Ascending aorta (tissue), 2 donors: ENCODE measurements around the gene COL2A1. TPM values are rescaled to one million over a fixed set of nuclear protein-coding genes. Genes with fewer than 3 reads are reported as not detected.

ENCODE experiments used
- DNase-seq, 2 donors: peaks; one replicate each; pipeline ENCODE4 v3.0.0-alpha.2; 2019; ENCODE audit warnings: low spot score in 2 of 2
- H3K27ac ChIP-seq, 2 donors: fragments of 200-600 bp; sonication (generic); one replicate each; pipeline ENCODE4 v1.5.1; 2016 to 2017; ENCODE audit warnings: mild to moderate bottlenecking in 1 of 2
- H3K27me3 ChIP-seq: fragments of 200-600 bp; sonication (generic); one replicate; pipeline ENCODE4 v1.5.1; 2017
- H3K36me3 ChIP-seq, 2 donors: fragments of 200-600 bp; sonication (generic); one replicate each; pipeline ENCODE4 v1.5.1; 2016
- H3K4me1 ChIP-seq, 2 donors: fragments of 200-600 bp; sonication (generic); one replicate each; pipeline ENCODE4 v1.5.1; 2016 to 2017; ENCODE audit warnings: mild to moderate bottlenecking in 1 of 2
- H3K4me3 ChIP-seq, 2 donors: fragments of 200-600 bp; sonication (generic); one replicate each; pipeline ENCODE4 v1.5.1; 2016 to 2017; ENCODE audit warnings: mild to moderate bottlenecking in 1 of 2
- H3K9me3 ChIP-seq, 2 donors: fragments of 200-600 bp; sonication (generic); one replicate each; pipeline ENCODE4 v1.5.1; 2016
- CTCF ChIP-seq, 3 experiments: fragments of 200-600 bp in 2 of 3; fragments of 450-650 bp in 1 of 3; sonication (generic) in 2 of 3; IDR thresholded peaks; one replicate each; pipeline ENCODE4 v1.5.1; 2016 to 2019; ENCODE audit warnings: antibody characterized with exemption in 3 of 3, mild to moderate bottlenecking in 1 of 3, moderate library complexity in 1 of 3
- intact Hi-C: fragments of 100-400 bp; cut with DNase I; formaldehyde crosslinking; loops from one replicate; pipeline ENCODE4 v1.15.1; 2023
- total RNA-seq: library from RNA; depleted of rRNA; stranded (reverse); fragments of >200 nt; gene quantifications from one replicate; pipeline ENCODE4 v1.1.0, GENCODE V29; 2016

The COL2A1 gene
- total RNA-seq, 1 donor from 2014 or later = not detected

GRCh38 chr12:48034835-48035805, 30.8 kb upstream of the COL2A1 start:
- intact Hi-C loops = no loop called here
- Histone ChIP-seq H3K9me3 (no peaks in the 10 kb centered on the region), H3K36me3 (no peaks in the 10 kb centered on the region), H3K27ac (no peak overlapping the region), H3K27me3 (no peaks in the 10 kb centered on the region), H3K4me1 (no peaks in the 10 kb centered on the region), H3K4me3 (no peak overlapping the region)
- TF ChIP-seq CTCF (IDR thresholded peaks at IDR 0.05) = no peak
- no peak for DNase-seq

GRCh38 chr12:48033451-48033850, 29.2 kb upstream of the COL2A1 start:
- Histone ChIP-seq H3K9me3 (no peaks in the 10 kb centered on the region), H3K36me3 (no peaks in the 10 kb centered on the region), H3K27ac (no peak overlapping the region), H3K4me1 (no peaks in the 10 kb centered on the region), H3K27me3 (no peaks in the 10 kb centered on the region), H3K4me3 (no peak overlapping the region)
- no peak for DNase-seq
- intact Hi-C loops = no loop called here
- no peak for TF ChIP-seq CTCF (IDR thresholded peaks at IDR 0.05)

GRCh38 chr12:48032597-48032996, 28.3 kb upstream of the COL2A1 start:
- no peak for TF ChIP-seq CTCF (IDR thresholded peaks at IDR 0.05)
- no peak overlapping the region for H3K27ac ChIP-seq
- no peaks in the 10 kb centered on the region for H3K27me3 ChIP-seq
- no peaks in the 10 kb centered on the region for H3K9me3 ChIP-seq
- H3K4me1 ChIP-seq = no peaks in the 10 kb centered on the region
- no peak for DNase-seq
- intact Hi-C loops = no loop called here
- no peaks in the 10 kb centered on the region for H3K36me3 ChIP-seq
- no peak overlapping the region for H3K4me3 ChIP-seq

- no peak overlapping the region for H3K4me3 ChIP-seq
- H3K36me3 ChIP-seq = no peaks in the 10 kb centered on the region
- intact Hi-C loops = no loop called here
- H3K4me1 ChIP-seq = no peaks in the 10 kb centered on the region
- no peak overlapping the region for H3K27ac ChIP-seq
- TF ChIP-seq CTCF (IDR thresholded peaks at IDR 0.05) = no peak
- H3K9me3 ChIP-seq = no peaks in the 10 kb centered on the region
- H3K27me3 ChIP-seq = no peaks in the 10 kb centered on the region
- no peak for DNase-seq
These were observed 27.1 kb upstream of the COL2A1 start for GRCh38 chr12:48031135-48031960.

GRCh38 chr12:48030173-48030650, 25.9 kb upstream of the COL2A1 start:
- no peak for DNase-seq
- Histone ChIP-seq H3K27ac (no peak overlapping the region), H3K4me3 (no peak overlapping the region), H3K4me1 (no peaks in the 10 kb centered on the region), H3K36me3 (no peaks in the 10 kb centered on the region), H3K9me3 (no peaks in the 10 kb centered on the region), H3K27me3 (no peaks in the 10 kb centered on the region)
- TF ChIP-seq CTCF (IDR thresholded peaks at IDR 0.05) = no peak
- intact Hi-C loops = no loop called here
